Superior temporal gyrus (tissue), 1 donor: ENCODE data around the gene SMCO3.
A peak's percentile ranks its signal among the peaks of the same experiment; 100 is the strongest.

ENCODE experiments used
- DNase-seq: peaks from one replicate; pipeline ENCODE4 v3.0.0-alpha.2; 2016; ENCODE audit errors: extremely low spot score

The SMCO3 gene

GRCh38 chr12:14814014-14814413 lies at the start of gene SMCO3:
SMCO3 (minus strand) TSS chr12:14814182; CDS start chr12:14806680, 7,502 bp downstream.
- no peak for DNase-seq

GRCh38 chr12:14860490-14860889 lies 46.5 kb upstream of the SMCO3 start:
- no peak for DNase-seq

GRCh38 chr12:14858513-14858912 lies 44.5 kb upstream of the SMCO3 start:
- no peak for DNase-seq

- peak; percentile 1 for DNase-seq
These were observed 40.7 kb upstream of the SMCO3 start for GRCh38 chr12:14854586-14855183.

- DNase-seq: no peak
These were observed 40.0 kb upstream of the SMCO3 start for GRCh38 chr12:14853961-14854360.

- no peak for DNase-seq
These were observed 38.9 kb upstream of the SMCO3 start for GRCh38 chr12:14852880-14853279.

GRCh38 chr12:14850929-14851663 lies 37.1 kb upstream of the SMCO3 start:
- DNase-seq: peak; percentile 3

- DNase-seq: no peak
These were observed 35.7 kb upstream of the SMCO3 start for GRCh38 chr12:14849661-14850060.

- DNase-seq: no peak
These were observed 33.0 kb upstream of the SMCO3 start for GRCh38 chr12:14846876-14847580.

GRCh38 chr12:14846042-14846587 lies 32.1 kb upstream of the SMCO3 start:
- no peak for DNase-seq

- DNase-seq: peak; percentile 88
These were observed 31.4 kb upstream of the SMCO3 start for GRCh38 chr12:14845350-14845750.

GRCh38 chr12:14844401-14844800 lies 30.4 kb upstream of the SMCO3 start:
- DNase-seq: no peak

GRCh38 chr12:14843425-14843887 lies 29.5 kb upstream of the SMCO3 start, which contains the start of gene ART4:
ART4 (minus strand) TSS chr12:14843526; CDS start chr12:14843113, 413 bp downstream.
- no peak for DNase-seq

- no peak for DNase-seq
These were observed 28.3 kb upstream of the SMCO3 start for GRCh38 chr12:14842315-14842714.

GRCh38 chr12:14841761-14842160 lies 27.8 kb upstream of the SMCO3 start:
- DNase-seq: no peak

GRCh38 chr12:14840616-14841015 lies 26.6 kb upstream of the SMCO3 start:
- no peak for DNase-seq

GRCh38 chr12:14839262-14839661 lies 25.3 kb upstream of the SMCO3 start:
- DNase-seq: no peak

GRCh38 chr12:14836336-14837210 lies 22.6 kb upstream of the SMCO3 start:
- no peak for DNase-seq

- DNase-seq: no peak
These were observed 20.5 kb upstream of the SMCO3 start for GRCh38 chr12:14834509-14834908.

- DNase-seq: no peak
These were observed 20.0 kb upstream of the SMCO3 start for GRCh38 chr12:14833952-14834351.

GRCh38 chr12:14833336-14833735 lies 19.4 kb upstream of the SMCO3 start:
- no peak for DNase-seq
